Tongue (tissue), 2 donors: Measurements from ENCODE around the gene EML5. TPM values are rescaled to one million over a fixed set of nuclear protein-coding genes. Genes with fewer than 3 reads are reported as not detected.

ENCODE experiments used
- DNase-seq: peaks from one replicate; pipeline ENCODE4 v3.0.0-alpha.2; 2015
- total RNA-seq: library from RNA; depleted of rRNA; stranded (reverse); fragments of >200 nt; gene quantifications from one replicate; pipeline ENCODE4 v1.2.3, GENCODE V29; 2014

Gene EML5
- total RNA-seq, 1 donor from 2014 or later = 0.51 TPM

- DNase-seq = no peak
These were observed 178.4 kb downstream of the EML5 start for GRCh38 chr14:88614218-88614907.

- no peak for DNase-seq
These were observed 179.2 kb downstream of the EML5 start for GRCh38 chr14:88613552-88614010.

- DNase-seq = no peak
These were observed 179.8 kb downstream of the EML5 start for GRCh38 chr14:88612981-88613380.

GRCh38 chr14:88611878-88612277 is 180.9 kb downstream of the EML5 start:
- DNase-seq = no peak

GRCh38 chr14:88607829-88608228 is 184.9 kb downstream of the EML5 start:
- no peak for DNase-seq

GRCh38 chr14:88605594-88605993 is 187.2 kb downstream of the EML5 start:
- DNase-seq = no peak

GRCh38 chr14:88604212-88604611 is 188.5 kb downstream of the EML5 start:
- DNase-seq = no peak

GRCh38 chr14:88599761-88600439 is 192.9 kb downstream of the EML5 start:
- no peak for DNase-seq

GRCh38 chr14:88599326-88599725 is 193.4 kb downstream of the EML5 start:
- no peak for DNase-seq

- DNase-seq = no peak
These were observed 194.6 kb downstream of the EML5 start for GRCh38 chr14:88598097-88598675.

GRCh38 chr14:88597601-88598000 is 195.2 kb downstream of the EML5 start:
- DNase-seq = no peak

- DNase-seq = no peak
These were observed 195.7 kb downstream of the EML5 start for GRCh38 chr14:88597038-88597437.

GRCh38 chr14:88592031-88592430 is 200.7 kb downstream of the EML5 start:
- peak; percentile 16 for DNase-seq

- DNase-seq = no peak
These were observed 202.6 kb downstream of the EML5 start for GRCh38 chr14:88590173-88590572.

GRCh38 chr14:88588081-88588480 is 204.7 kb downstream of the EML5 start:
- no peak for DNase-seq

- DNase-seq = no peak
These were observed 208.3 kb downstream of the EML5 start for GRCh38 chr14:88584451-88584850.

GRCh38 chr14:88576222-88576621 is 216.5 kb downstream of the EML5 start:
- DNase-seq = no peak

GRCh38 chr14:88572117-88572516 is 220.6 kb downstream of the EML5 start:
- DNase-seq = no peak

GRCh38 chr14:88568196-88568595 is 224.6 kb downstream of the EML5 start:
- no peak for DNase-seq

- no peak for DNase-seq
These were observed 227.3 kb downstream of the EML5 start for GRCh38 chr14:88565427-88565826.

- no peak for DNase-seq
These were observed 228.9 kb downstream of the EML5 start for GRCh38 chr14:88563845-88564244.

GRCh38 chr14:88562831-88563686 is 229.7 kb downstream of the EML5 start, which contains the start of gene ZC3H14:
Gene ZC3H14 (plus strand): TSS chr14:88563037. CDS start chr14:88563134, 97 bp downstream.
- DNase-seq = peak; percentile 96

- DNase-seq = no peak
These were observed 230.3 kb downstream of the EML5 start for GRCh38 chr14:88562532-88562830.
